NCI-H146 treated with DMSO at 0.1 percent for 48 hours (cell line): ENCODE measurements around the gene LCE3E.
"Not testable (repeated sequence)": the region's sequence is repeated elsewhere in the genome, so short reads cannot be mapped to it uniquely, and the experiment has no call there.

Experiments
- DNase-seq: peaks from one replicate; lab custom pipeline; 2025; ENCODE audit not compliant: unreplicated experiment; lab: John Stamatoyannopoulos, UW

LCE3E gene

GRCh38 chr1:152566681-152567080 lies at the start of gene LCE3E:
LCE3E (minus strand) TSS chr1:152566780; CDS start chr1:152566208, 572 bp downstream.
- DNase-seq, result no peak

GRCh38 chr1:152613511-152613910 lies 46.9 kb upstream of the LCE3E start, which contains the start of gene LCE3B:
LCE3B (plus strand) TSS chr1:152613811; CDS start chr1:152613811, 0 bp downstream.
- DNase-seq, result no peak

GRCh38 chr1:152599934-152600333 lies 33.4 kb upstream of the LCE3E start, which contains the start of gene LCE3C:
LCE3C (plus strand) TSS chr1:152600234; CDS start chr1:152600732, 498 bp downstream.
- no peak for DNase-seq

GRCh38 chr1:152596986-152597385 lies 30.4 kb upstream of the LCE3E start:
- DNase-seq, result no peak

- no peak for DNase-seq
These were observed 19.0 kb upstream of the LCE3E start for GRCh38 chr1:152585586-152585985.

GRCh38 chr1:152582647-152583046 lies 16.1 kb upstream of the LCE3E start:
- no peak for DNase-seq

GRCh38 chr1:152580433-152580832 lies 13.9 kb upstream of the LCE3E start, which contains the start of gene LCE3D:
LCE3D (minus strand) TSS chr1:152580516; CDS start chr1:152579936, 580 bp downstream.
- DNase-seq, result no peak

GRCh38 chr1:152579526-152579925 lies 12.9 kb upstream of the LCE3E start:
- DNase-seq, result not testable (repeated sequence)

- DNase-seq, result no peak
These were observed 10.6 kb upstream of the LCE3E start for GRCh38 chr1:152577168-152577567.

- DNase-seq, result no peak
These were observed 905 bp downstream of the LCE3E start for GRCh38 chr1:152565535-152566215.

GRCh38 chr1:152565115-152565514 lies 1.5 kb downstream of the LCE3E start:
- DNase-seq, result no peak

GRCh38 chr1:152548358-152548757 lies 18.2 kb downstream of the LCE3E start:
- not testable (repeated sequence) for DNase-seq

- no peak for DNase-seq
These were observed 19.9 kb downstream of the LCE3E start for GRCh38 chr1:152546704-152547103.

- no peak for DNase-seq
These were observed 22.8 kb downstream of the LCE3E start for GRCh38 chr1:152543820-152544219.

GRCh38 chr1:152539901-152540300 lies 26.7 kb downstream of the LCE3E start:
- no peak for DNase-seq

- no peak for DNase-seq
These were observed 29.1 kb downstream of the LCE3E start for GRCh38 chr1:152537496-152537895.

GRCh38 chr1:152535774-152536173 lies 30.8 kb downstream of the LCE3E start:
- no peak for DNase-seq

GRCh38 chr1:152533327-152533938 lies 33.1 kb downstream of the LCE3E start:
- no peak for DNase-seq

- DNase-seq, result no peak
These were observed 41.4 kb downstream of the LCE3E start for GRCh38 chr1:152525080-152525641.

GRCh38 chr1:152520561-152521090 lies 46.0 kb downstream of the LCE3E start:
- no peak for DNase-seq

GRCh38 chr1:152519851-152520250 lies 46.7 kb downstream of the LCE3E start:
- DNase-seq, result no peak
